ENCODE measurements around the gene ACBD6.

DNA sequence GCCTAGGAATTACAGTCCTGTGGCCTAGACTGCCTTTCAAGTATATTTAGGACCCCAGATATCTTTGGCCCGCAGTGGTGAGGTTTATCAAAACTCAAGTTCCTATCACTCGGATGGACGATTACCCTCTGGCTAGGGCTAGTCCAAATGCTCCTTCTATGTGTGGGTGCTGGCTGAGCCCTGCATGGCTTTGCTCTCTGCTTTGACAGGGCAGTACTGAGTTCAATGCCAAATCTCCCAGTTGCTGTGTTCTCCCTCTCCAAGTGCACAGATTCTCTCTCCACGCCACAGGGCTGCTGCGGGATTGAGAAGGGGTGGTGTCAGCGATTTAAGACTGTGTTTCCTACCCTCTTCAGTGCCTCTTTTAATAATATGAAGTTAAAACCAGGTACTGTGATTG is 175.3 kb downstream of the ACBD6 start:
- TF ChIP-seq, protein P1, sequence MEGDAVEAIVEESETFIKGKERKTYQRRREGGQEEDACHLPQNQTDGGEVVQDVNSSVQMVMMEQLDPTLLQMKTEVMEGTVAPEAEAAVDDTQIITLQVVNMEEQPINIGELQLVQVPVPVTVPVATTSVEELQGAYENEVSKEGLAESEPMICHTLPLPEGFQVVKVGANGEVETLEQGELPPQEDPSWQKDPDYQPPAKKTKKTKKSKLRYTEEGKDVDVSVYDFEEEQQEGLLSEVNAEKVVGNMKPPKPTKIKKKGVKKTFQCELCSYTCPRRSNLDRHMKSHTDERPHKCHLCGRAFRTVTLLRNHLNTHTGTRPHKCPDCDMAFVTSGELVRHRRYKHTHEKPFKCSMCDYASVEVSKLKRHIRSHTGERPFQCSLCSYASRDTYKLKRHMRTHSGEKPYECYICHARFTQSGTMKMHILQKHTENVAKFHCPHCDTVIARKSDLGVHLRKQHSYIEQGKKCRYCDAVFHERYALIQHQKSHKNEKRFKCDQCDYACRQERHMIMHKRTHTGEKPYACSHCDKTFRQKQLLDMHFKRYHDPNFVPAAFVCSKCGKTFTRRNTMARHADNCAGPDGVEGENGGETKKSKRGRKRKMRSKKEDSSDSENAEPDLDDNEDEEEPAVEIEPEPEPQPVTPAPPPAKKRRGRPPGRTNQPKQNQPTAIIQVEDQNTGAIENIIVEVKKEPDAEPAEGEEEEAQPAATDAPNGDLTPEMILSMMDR (IDR thresholded peaks at IDR 0.05; ENCODE audit: low read depth, low read length, missing input control), result no peak
- TF ChIP-seq, protein P2, sequence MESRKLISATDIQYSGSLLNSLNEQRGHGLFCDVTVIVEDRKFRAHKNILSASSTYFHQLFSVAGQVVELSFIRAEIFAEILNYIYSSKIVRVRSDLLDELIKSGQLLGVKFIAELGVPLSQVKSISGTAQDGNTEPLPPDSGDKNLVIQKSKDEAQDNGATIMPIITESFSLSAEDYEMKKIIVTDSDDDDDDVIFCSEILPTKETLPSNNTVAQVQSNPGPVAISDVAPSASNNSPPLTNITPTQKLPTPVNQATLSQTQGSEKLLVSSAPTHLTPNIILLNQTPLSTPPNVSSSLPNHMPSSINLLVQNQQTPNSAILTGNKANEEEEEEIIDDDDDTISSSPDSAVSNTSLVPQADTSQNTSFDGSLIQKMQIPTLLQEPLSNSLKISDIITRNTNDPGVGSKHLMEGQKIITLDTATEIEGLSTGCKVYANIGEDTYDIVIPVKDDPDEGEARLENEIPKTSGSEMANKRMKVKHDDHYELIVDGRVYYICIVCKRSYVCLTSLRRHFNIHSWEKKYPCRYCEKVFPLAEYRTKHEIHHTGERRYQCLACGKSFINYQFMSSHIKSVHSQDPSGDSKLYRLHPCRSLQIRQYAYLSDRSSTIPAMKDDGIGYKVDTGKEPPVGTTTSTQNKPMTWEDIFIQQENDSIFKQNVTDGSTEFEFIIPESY (IDR thresholded peaks at IDR 0.05), result no peak
- TF ChIP-seq, protein P3, sequence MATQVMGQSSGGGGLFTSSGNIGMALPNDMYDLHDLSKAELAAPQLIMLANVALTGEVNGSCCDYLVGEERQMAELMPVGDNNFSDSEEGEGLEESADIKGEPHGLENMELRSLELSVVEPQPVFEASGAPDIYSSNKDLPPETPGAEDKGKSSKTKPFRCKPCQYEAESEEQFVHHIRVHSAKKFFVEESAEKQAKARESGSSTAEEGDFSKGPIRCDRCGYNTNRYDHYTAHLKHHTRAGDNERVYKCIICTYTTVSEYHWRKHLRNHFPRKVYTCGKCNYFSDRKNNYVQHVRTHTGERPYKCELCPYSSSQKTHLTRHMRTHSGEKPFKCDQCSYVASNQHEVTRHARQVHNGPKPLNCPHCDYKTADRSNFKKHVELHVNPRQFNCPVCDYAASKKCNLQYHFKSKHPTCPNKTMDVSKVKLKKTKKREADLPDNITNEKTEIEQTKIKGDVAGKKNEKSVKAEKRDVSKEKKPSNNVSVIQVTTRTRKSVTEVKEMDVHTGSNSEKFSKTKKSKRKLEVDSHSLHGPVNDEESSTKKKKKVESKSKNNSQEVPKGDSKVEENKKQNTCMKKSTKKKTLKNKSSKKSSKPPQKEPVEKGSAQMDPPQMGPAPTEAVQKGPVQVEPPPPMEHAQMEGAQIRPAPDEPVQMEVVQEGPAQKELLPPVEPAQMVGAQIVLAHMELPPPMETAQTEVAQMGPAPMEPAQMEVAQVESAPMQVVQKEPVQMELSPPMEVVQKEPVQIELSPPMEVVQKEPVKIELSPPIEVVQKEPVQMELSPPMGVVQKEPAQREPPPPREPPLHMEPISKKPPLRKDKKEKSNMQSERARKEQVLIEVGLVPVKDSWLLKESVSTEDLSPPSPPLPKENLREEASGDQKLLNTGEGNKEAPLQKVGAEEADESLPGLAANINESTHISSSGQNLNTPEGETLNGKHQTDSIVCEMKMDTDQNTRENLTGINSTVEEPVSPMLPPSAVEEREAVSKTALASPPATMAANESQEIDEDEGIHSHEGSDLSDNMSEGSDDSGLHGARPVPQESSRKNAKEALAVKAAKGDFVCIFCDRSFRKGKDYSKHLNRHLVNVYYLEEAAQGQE (IDR thresholded peaks at IDR 0.05), result no peak
- TF ChIP-seq, protein P4, sequence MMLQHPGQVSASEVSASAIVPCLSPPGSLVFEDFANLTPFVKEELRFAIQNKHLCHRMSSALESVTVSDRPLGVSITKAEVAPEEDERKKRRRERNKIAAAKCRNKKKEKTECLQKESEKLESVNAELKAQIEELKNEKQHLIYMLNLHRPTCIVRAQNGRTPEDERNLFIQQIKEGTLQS (IDR thresholded peaks at IDR 0.05), result no peak
- TF ChIP-seq, protein P5, sequence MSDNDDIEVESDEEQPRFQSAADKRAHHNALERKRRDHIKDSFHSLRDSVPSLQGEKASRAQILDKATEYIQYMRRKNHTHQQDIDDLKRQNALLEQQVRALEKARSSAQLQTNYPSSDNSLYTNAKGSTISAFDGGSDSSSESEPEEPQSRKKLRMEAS (IDR thresholded peaks at IDR 0.05), result no peak
- TF ChIP-seq RAD21 (IDR thresholded peaks at IDR 0.05) (no peak), JUND (IDR thresholded peaks at IDR 0.05) (no peak), YY1 (IDR thresholded peaks at IDR 0.05) (no peak), RXRA (IDR thresholded peaks at IDR 0.05) (no peak), EGR1 (IDR thresholded peaks at IDR 0.05; ENCODE audit: low read depth in 2 of 2) (no peak), TAF1 (conservative IDR thresholded peaks at IDR 0.05) (no peak)

All from liver (tissue), 3 donors.